H1 (cell line): ENCODE results near the gene PCDHGB5. TPM values are rescaled to one million over a fixed set of nuclear protein-coding genes. Genes with fewer than 3 reads are reported as not detected.

Source experiments
- CTCF ChIA-PET: fragments of 300-600 bp; sonication (Branson Sonifier 250); formaldehyde crosslinking; loops from one replicate; lab custom pipeline; 2021; ENCODE audit not compliant: partially characterized antibody; lab: Charles Lee
- POLR2A ChIA-PET: fragments of 300-600 bp; sonication (Branson Sonifier 250); formaldehyde crosslinking; loops from one replicate; lab custom pipeline; 2021; ENCODE audit warnings: inconsistent platforms; ENCODE audit not compliant: partially characterized antibody; lab: Charles Lee
- DNase-seq, 2 experiments: peaks; one replicate each; pipeline versions ENCODE4 v3.0.0 to v3.0.0-alpha.2; 2010 to 2022; ENCODE audit warnings: low spot score in 2 of 2, low read depth in 1 of 2, mixed read lengths in 1 of 2
- FAIRE-seq: peaks from 2 replicates; lab custom pipeline; 2011; peaks lifted over from hg19 to GRCh38; lab: Jason Lieb, UNC
- H2AFZ ChIP-seq: 2 replicates; pipeline ENCODE4 v1.8.1; 2012; ENCODE audit warnings: low read length, inconsistent platforms
- H2AK5ac ChIP-seq: 2 replicates; pipeline ENCODE4 v1.6.1; 2013; ENCODE audit warnings: low read depth, low read length
- H2BK120ac ChIP-seq: replicated peaks from 2 replicates; pipeline ENCODE3; 2013; ENCODE audit warnings: low read depth, low read length, inconsistent platforms
- H2BK12ac ChIP-seq: 2 replicates; pipeline ENCODE4 v1.6.1; 2013; ENCODE audit warnings: low read depth, low read length
- H2BK15ac ChIP-seq: 2 replicates; pipeline ENCODE4 v1.6.1; 2013; ENCODE audit warnings: low read length
- H2BK20ac ChIP-seq: 2 replicates; pipeline ENCODE4 v1.6.1; 2013; ENCODE audit warnings: low read length
- H2BK5ac ChIP-seq: 2 replicates; pipeline ENCODE4 v1.6.1; 2013; ENCODE audit warnings: low read depth, low read length
- H3K14ac ChIP-seq: 2 replicates; pipeline ENCODE4 v1.6.1; 2013; ENCODE audit warnings: inconsistent platforms; ENCODE audit not compliant: insufficient read length
- H3K18ac ChIP-seq: 2 replicates; pipeline ENCODE4 v1.6.1; 2013; ENCODE audit warnings: low read length; ENCODE audit errors: extremely low read depth
- H3K23ac ChIP-seq: 2 replicates; pipeline ENCODE4 v1.6.1; 2013; ENCODE audit warnings: inconsistent platforms; ENCODE audit not compliant: insufficient read length
- H3K23me2 ChIP-seq: 2 replicates; pipeline ENCODE4 v1.6.1; 2013; ENCODE audit warnings: low read depth, low read length
- H3K27ac ChIP-seq: 2 replicates; pipeline ENCODE4 v1.6.1; 2011; ENCODE audit warnings: low read depth, low read length, inconsistent platforms
- H3K27me3 ChIP-seq, 4 experiments: replicated peaks in 1 of 4; 1 replicate in 1 of 4; 2 replicates in 3 of 4; pipeline versions ENCODE4 v1.6.1 to v1.8.1; 2011 to 2013; ENCODE audit warnings: low read length in 3 of 4, mild to moderate bottlenecking in 3 of 4, inconsistent platforms in 2 of 4, mixed read lengths in 2 of 4, moderate library complexity in 1 of 4; ENCODE audit not compliant: control insufficient read depth in 3 of 4, insufficient read depth in 3 of 4; ENCODE audit errors: extremely low read depth in 1 of 4
- H3K36me3 ChIP-seq, 4 experiments: 2 replicates each; pipeline versions ENCODE4 v1.6.1 to v1.8.1; 2011 to 2013; ENCODE audit warnings: mild to moderate bottlenecking in 4 of 4, low read length in 3 of 4, moderate library complexity in 2 of 4, control low read depth in 1 of 4, inconsistent platforms in 1 of 4; ENCODE audit not compliant: insufficient read depth in 4 of 4, control insufficient read depth in 2 of 4
- H3K4ac ChIP-seq: replicated peaks from 2 replicates; pipeline ENCODE3; 2013; ENCODE audit warnings: low read length, low read depth, mixed read lengths, inconsistent platforms; ENCODE audit not compliant: insufficient read length
- H3K4me1 ChIP-seq, 4 experiments: replicated peaks in 1 of 4; 1 replicate in 1 of 4; 2 replicates in 3 of 4; pipeline versions ENCODE4 v1.6.1 to v1.8.1; 2011 to 2013; ENCODE audit warnings: low read length in 3 of 4, inconsistent platforms in 2 of 4, mixed read lengths in 1 of 4; ENCODE audit not compliant: insufficient read depth in 4 of 4, control insufficient read depth in 3 of 4
- H3K4me2 ChIP-seq, 2 experiments: 2 replicates each; pipeline versions ENCODE4 v1.6.1 to v1.8.1; 2011 to 2013; ENCODE audit warnings: low read depth in 2 of 2, low read length in 2 of 2, control low read depth in 1 of 2, inconsistent platforms in 1 of 2, mild to moderate bottlenecking in 1 of 2; ENCODE audit not compliant: insufficient read depth in 1 of 2
- H3K4me3 ChIP-seq, 4 experiments: fragments of 200-600, 300-600 bp in 1 of 4; sonication (generic), shearing (Covaris generic), sonication (Bioruptor Twin) in 1 of 4; 2 replicates each; pipeline versions ENCODE4 v1.5.1 to v1.8.1; 2011 to 2016; ENCODE audit warnings: low read length in 4 of 4, low read depth in 3 of 4, control low read depth in 2 of 4, inconsistent platforms in 2 of 4, mild to moderate bottlenecking in 2 of 4, mixed read lengths in 1 of 4, moderate library complexity in 1 of 4; ENCODE audit not compliant: insufficient read depth in 2 of 4; ENCODE audit errors: extremely low read depth in 1 of 4
- H3K56ac ChIP-seq: replicated peaks from 2 replicates; pipeline ENCODE3; 2013; ENCODE audit warnings: low read depth, mild to moderate bottlenecking, mixed read lengths, low read length, inconsistent platforms; ENCODE audit not compliant: insufficient read length
- H3K79me1 ChIP-seq: 2 replicates; pipeline ENCODE4 v1.6.1; 2013; ENCODE audit warnings: low read depth, low read length, control low read depth
- H3K79me2 ChIP-seq, 2 experiments: 2 replicates each; pipeline versions ENCODE4 v1.6.1 to v1.8.1; 2012 to 2013; ENCODE audit warnings: low read length in 2 of 2, mild to moderate bottlenecking in 2 of 2, inconsistent platforms in 1 of 2; ENCODE audit not compliant: insufficient read depth in 2 of 2, control insufficient read depth in 1 of 2
- H3K9ac ChIP-seq, 4 experiments: replicated peaks in 1 of 4; 1 replicate in 1 of 4; 2 replicates in 3 of 4; pipeline versions ENCODE4 v1.6.1 to v1.8.1; 2011 to 2013; ENCODE audit warnings: low read depth in 3 of 4, low read length in 3 of 4, control low read depth in 2 of 4, mild to moderate bottlenecking in 2 of 4, moderate library complexity in 2 of 4, inconsistent platforms in 1 of 4; ENCODE audit errors: extremely low read depth in 1 of 4
- H3K9me3 ChIP-seq, 2 experiments: 2 replicates each; pipeline versions ENCODE4 v1.6.1 to v1.8.1; 2012 to 2013; ENCODE audit warnings: mild to moderate bottlenecking in 2 of 2, moderate library complexity in 2 of 2, control low read depth in 1 of 2, inconsistent platforms in 1 of 2, low read depth in 1 of 2, low read length in 1 of 2, mixed read lengths in 1 of 2; ENCODE audit not compliant: insufficient read depth in 2 of 2
- H4K20me1 ChIP-seq, 2 experiments: replicated peaks in 1 of 2; 2 replicates each; pipeline versions ENCODE3 to v1.8.1; 2011 to 2013; ENCODE audit warnings: inconsistent platforms in 2 of 2, low read length in 2 of 2, mild to moderate bottlenecking in 1 of 2; ENCODE audit not compliant: insufficient read depth in 2 of 2, control insufficient read depth in 1 of 2
- H4K5ac ChIP-seq: 2 replicates; pipeline ENCODE4 v1.6.1; 2013; ENCODE audit warnings: low read length, low read depth, mixed read lengths, inconsistent platforms; ENCODE audit not compliant: insufficient read length
- H4K8ac ChIP-seq: 2 replicates; pipeline ENCODE4 v1.8.0; 2013; ENCODE audit warnings: mild to moderate bottlenecking, moderate library complexity, low read length, inconsistent platforms; ENCODE audit not compliant: insufficient read depth; ENCODE audit errors: extremely low read depth
- H4K91ac ChIP-seq: replicated peaks from 2 replicates; pipeline ENCODE3; 2013; ENCODE audit warnings: low read length, mixed read lengths, inconsistent platforms; ENCODE audit not compliant: insufficient read length
- BACH1 ChIP-seq: IDR thresholded peaks from 2 replicates; pipeline ENCODE4 v1.6.1; 2012; ENCODE audit warnings: low read length, improper control_type of control experiment
- CBX8 ChIP-seq: fragments of 300-800, 300-1000 bp; sonication (generic); IDR thresholded peaks from 2 replicates; pipeline ENCODE4 v1.7.1; 2016; ENCODE audit warnings: low read depth, low read length, borderline replicate concordance
- CHD2 ChIP-seq: IDR thresholded peaks from 2 replicates; pipeline ENCODE4 v1.6.1; 2012; ENCODE audit warnings: low read length, improper control_type of control experiment
- CREB1 ChIP-seq: IDR thresholded peaks from 2 replicates; pipeline ENCODE4 v1.6.1; 2012; ENCODE audit warnings: inconsistent platforms
- EGR1 ChIP-seq: IDR thresholded peaks from 2 replicates; pipeline ENCODE4 v1.6.1; 2011; ENCODE audit warnings: low read depth, low read length, borderline replicate concordance
- EP300 ChIP-seq, 2 experiments: IDR thresholded peaks; 1 replicate in 1 of 2; 2 replicates in 1 of 2; pipeline ENCODE4 v1.6.1; 2011 to 2012; ENCODE audit warnings: low read depth in 2 of 2, low read length in 2 of 2, mild to moderate bottlenecking in 2 of 2, borderline replicate concordance in 1 of 2, inconsistent platforms in 1 of 2, moderate library complexity in 1 of 2
- KDM5A ChIP-seq: fragments of 200-600 bp; IDR thresholded peaks from 2 replicates; pipeline ENCODE4 v1.7.1; 2012; ENCODE audit warnings: mild to moderate bottlenecking, low read length, inconsistent platforms, mixed read lengths
- NRF1 ChIP-seq: IDR thresholded peaks from 2 replicates; pipeline ENCODE4 v1.6.1; 2011; ENCODE audit warnings: mild to moderate bottlenecking, low read depth, low read length, improper control_type of control experiment
- POLR2AphosphoS5 ChIP-seq: IDR thresholded peaks from 2 replicates; pipeline ENCODE4 v1.6.1; 2011; ENCODE audit warnings: low read depth, low read length
- SIN3A ChIP-seq, 2 experiments: IDR thresholded peaks in 1 of 2; conservative IDR thresholded peaks in 1 of 2; 2 replicates each; pipeline ENCODE4 v1.6.1; 2011 to 2012; ENCODE audit warnings: low read length in 2 of 2, improper control_type of control experiment in 1 of 2, low read depth in 1 of 2, mild to moderate bottlenecking in 1 of 2
- SRF ChIP-seq: IDR thresholded peaks from 2 replicates; pipeline ENCODE4 v1.6.1; 2011; ENCODE audit warnings: mild to moderate bottlenecking, low read depth, low read length, moderate library complexity
- SUZ12 ChIP-seq: fragments of 200-600 bp; sonication (generic); IDR thresholded peaks from 2 replicates; pipeline ENCODE4 v1.6.1; 2012; ENCODE audit warnings: mild to moderate bottlenecking, inconsistent platforms, low read length, moderate library complexity, mixed read lengths
- TAF1 ChIP-seq: IDR thresholded peaks from 2 replicates; pipeline ENCODE4 v1.6.1; 2011; ENCODE audit warnings: mild to moderate bottlenecking, low read depth, low read length
- USF2 ChIP-seq: IDR thresholded peaks from 2 replicates; pipeline ENCODE4 v1.6.1; 2011; ENCODE audit warnings: low read length, improper control_type of control experiment
- WGBS, 2 experiments: shearing (Covaris generic) in 1 of 2; methylation state at CpG; one replicate each; pipeline versions ENCODE4 v1.1.6 to v1.1.7; 2013 to 2015; ENCODE audit warnings: low lambda C conversion rate in 2 of 2, mixed read lengths in 2 of 2, inconsistent platforms in 1 of 2, low coverage in 1 of 2, missing lambda C conversion rate in 1 of 2; ENCODE audit not compliant: insufficient replicate concordance in 2 of 2, insufficient coverage in 1 of 2, insufficient read length in 1 of 2; ENCODE audit errors: extremely low coverage in 1 of 2, missing lambda C conversion rate in 1 of 2; 5-methylcytosine and 5-hydroxymethylcytosine counted together
- polyA plus RNA-seq, 7 experiments: library from polyadenylated mRNA; depleted of rRNA in 3 of 7; stranded (reverse) in 5 of 7; unstranded in 2 of 7; fragments of >200 nt in 5 of 7; fragments of 200-250 nt in 2 of 7; gene quantifications; 1 replicate in 5 of 7; 2 replicates in 1 of 7; 4 replicates in 1 of 7; pipeline versions ENCODE4 v1.2.1 to v1.2.3, GENCODE V29; 2011 to 2013; ENCODE audit warnings: missing spikeins in 2 of 7, mixed read lengths in 2 of 7
- total RNA-seq: library from RNA; stranded (reverse); fragmentation: NEBNext Ultra II Directional; extraction: Animal tissue kit (Norgen Biotek cat#: 25700); gene quantifications from 2 replicates; pipeline ENCODE4 v1.2.1, GENCODE V29; 2021

PCDHGB5 gene
- total and polyA plus RNA-seq, 2 of the 8 experiments (the other 6 are each of a cell fraction or from before 2014, with no cell fraction given) = 1.1 to 2.6 TPM

GRCh38 chr5:141355641-141356040 lies 42.1 kb upstream of the PCDHGB5 start:
- H3K79me2 ChIP-seq = no peaks in the 10 kb centered on the region
- 0 out of 7 replicates have a peak, but pooled peaks cover 0 to 1% (median 0%) of the 10 kb centered on the region in 4 experiments for H3K4me1 ChIP-seq
- no peak overlapping the region for H4K8ac ChIP-seq
- no peak overlapping the region for H2BK20ac ChIP-seq
- H3K23ac ChIP-seq = no peak overlapping the region
- H2AK5ac ChIP-seq = no peak overlapping the region
- H3K27me3 ChIP-seq = no peaks in the 10 kb centered on the region
- H2BK12ac ChIP-seq = no peak overlapping the region
- H3K18ac ChIP-seq = no peak overlapping the region
- no peak overlapping the region for H2AFZ ChIP-seq
- FAIRE-seq (no peak), DNase-seq (no peak)
- H4K5ac ChIP-seq = no peak overlapping the region
- H3K79me1 ChIP-seq = no peaks in the 10 kb centered on the region
- H3K27ac ChIP-seq = no peak overlapping the region
- H3K9me3 ChIP-seq = peaks cover 34 to 50% of the 10 kb centered on the region in 2 experiments
- no peak overlapping the region for H3K4me2 ChIP-seq
- ChIA-PET CTCF (interaction anchor here (0.6 to 4.4 kb wide), 42 partner anchors 8 to 279 kb away, joined by 3 to 28 read pairs (median 5); partner anchors contain the start of genes PCDHB10, PCDHB14, PCDHB15 and PCDHB16), POLR2A (interaction anchor here (0.7 kb wide), 1 partner anchor 163 kb away, joined by 3 read pairs; no protein-coding TSS in a partner anchor)
- no peak overlapping the region for H3K4me3 ChIP-seq
- 96% methylated on average over 24 of the region's 24 CpGs; no CpG with 5 or more reads in 1 of the 2 experiments for WGBS, 2 experiments
- H2BK120ac ChIP-seq = no peak overlapping the region
- H3K36me3 ChIP-seq = peaks cover 0 to 13% (median 4%) of the 10 kb centered on the region in 4 experiments; a peak in 4 of 8 replicates
- H2BK15ac ChIP-seq = no peak overlapping the region
- no peaks in the 10 kb centered on the region for H3K23me2 ChIP-seq
- H3K9ac ChIP-seq = no peak overlapping the region
- H3K14ac ChIP-seq = no peak overlapping the region
- no peak overlapping the region for H2BK5ac ChIP-seq
- H3K4ac ChIP-seq = no peak overlapping the region
- H4K91ac ChIP-seq = no peak overlapping the region
- H3K56ac ChIP-seq = no peak overlapping the region
- H4K20me1 ChIP-seq = no peaks in the 10 kb centered on the region
- TF ChIP-seq POLR2AphosphoS5 (no peak), SRF (no peak), CBX8 (no peak), NRF1 (no peak), CHD2 (no peak), EP300 (IDR thresholded peaks at IDR 0.05; ENCODE audit: borderline replicate concordance in 1 of 2, low read depth in 2 of 2, low read length in 2 of 2) (no peak), USF2 (no peak), SIN3A (conservative IDR thresholded peaks at IDR 0.05 in 1 of 2, IDR thresholded peaks at IDR 0.05 in 1 of 2; ENCODE audit: low read depth in 1 of 2, low read length in 2 of 2) (no peak), KDM5A (no peak), TAF1 (no peak), EGR1 (no peak), CREB1 (no peak), BACH1 (no peak), SUZ12 (no peak)
